Colon (tissue), 2 donors: Measurements from ENCODE around the gene RARRES1.

Experiments used
- FAIRE-seq: peaks from 2 replicates; lab custom pipeline; 2012; peaks lifted over from hg19 to GRCh38; lab: Jason Lieb, UNC
- donor health status: control.
- donor health status: control.

RARRES1 gene

DNA sequence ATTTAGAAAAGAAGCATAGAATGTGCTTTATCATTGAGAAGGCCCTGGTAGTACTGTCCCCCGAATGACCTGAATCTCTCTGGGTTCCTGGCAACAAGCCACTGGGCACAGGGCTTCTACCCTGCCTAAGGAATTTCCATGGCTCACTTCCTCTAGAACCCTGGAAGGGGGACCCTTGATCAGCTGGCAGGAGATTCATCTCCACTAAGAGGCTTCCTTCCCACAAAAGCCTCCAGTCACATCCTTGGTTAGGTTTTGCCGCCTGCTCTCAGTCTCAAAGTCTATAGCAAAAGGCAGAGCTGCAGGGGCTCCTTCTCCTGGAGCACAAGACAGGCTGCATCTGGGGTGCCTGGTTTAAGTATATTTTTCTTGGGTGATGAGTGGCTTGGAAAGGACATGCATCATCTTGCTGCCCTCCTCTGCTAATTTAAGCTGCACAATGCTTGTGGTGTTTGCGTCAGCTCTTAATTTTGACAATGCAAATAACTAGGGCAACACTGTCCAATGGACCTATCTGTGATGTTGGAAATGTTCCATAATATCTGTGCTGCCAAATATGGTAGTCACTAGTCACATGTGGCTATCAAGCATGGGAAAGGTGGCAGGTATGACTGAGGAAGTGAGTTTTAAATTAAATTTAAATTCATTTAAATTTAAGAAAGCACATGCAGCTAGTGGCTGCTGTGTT lies 33.4 kb upstream of the RARRES1 start:
- FAIRE-seq, result no peak

DNA sequence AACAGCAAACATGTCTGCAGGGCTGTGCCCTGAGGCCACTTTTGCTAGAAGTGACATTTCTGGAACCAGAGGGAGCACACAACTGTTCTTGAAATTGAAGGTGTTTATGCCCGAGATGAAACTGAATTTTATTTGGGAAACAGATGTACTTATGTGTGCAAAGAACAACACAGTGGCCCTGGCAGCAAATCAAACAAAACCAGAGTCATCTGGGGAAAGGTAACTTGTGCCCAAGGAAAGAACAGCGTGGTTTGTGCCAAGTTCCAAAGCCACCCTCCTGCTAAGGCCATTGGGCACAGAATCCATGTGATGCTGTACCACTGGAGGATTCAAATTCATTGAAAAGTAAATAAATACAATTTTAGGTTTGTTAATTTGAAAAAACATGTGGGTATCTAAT lies 31.2 kb upstream of the RARRES1 start:
- no peak for FAIRE-seq

DNA sequence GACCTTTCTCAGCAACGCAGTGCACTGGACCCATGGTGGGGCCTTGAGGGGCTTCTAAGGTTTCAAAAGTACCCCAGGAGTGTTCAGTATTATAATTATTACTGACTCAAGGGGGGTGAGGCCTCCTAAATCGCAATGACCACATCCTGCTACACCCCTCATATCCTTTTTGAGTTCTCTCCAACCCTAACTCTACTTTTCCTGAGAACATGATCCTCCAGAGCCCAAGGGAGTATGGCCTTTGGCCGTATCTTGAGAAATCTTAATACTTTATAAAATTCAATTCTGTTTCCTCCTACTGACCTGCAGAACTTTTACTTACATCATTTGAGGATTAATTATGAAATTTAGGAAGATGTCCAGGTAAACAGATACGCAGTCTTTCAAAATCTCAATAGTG lies 30.4 kb upstream of the RARRES1 start:
- FAIRE-seq, result no peak

DNA sequence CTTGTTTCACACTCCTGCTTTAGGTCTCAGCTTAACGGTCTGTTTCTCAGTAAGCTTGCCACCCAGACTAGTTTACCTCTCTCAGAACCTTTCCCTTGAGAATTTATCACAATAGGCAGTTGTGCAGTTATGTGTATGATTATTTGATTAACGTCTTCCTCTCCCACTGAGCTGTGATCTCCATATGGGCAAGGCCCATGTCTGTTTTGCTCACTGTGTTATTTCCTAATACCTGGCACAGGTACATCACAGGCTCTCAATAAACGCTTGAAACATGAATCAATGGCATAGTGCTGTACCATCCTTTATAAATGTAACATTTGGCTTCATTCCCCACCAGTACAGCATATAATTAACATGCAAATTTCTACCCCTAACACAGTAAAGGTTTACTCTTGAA lies 29.1 kb upstream of the RARRES1 start:
- no peak for FAIRE-seq

DNA sequence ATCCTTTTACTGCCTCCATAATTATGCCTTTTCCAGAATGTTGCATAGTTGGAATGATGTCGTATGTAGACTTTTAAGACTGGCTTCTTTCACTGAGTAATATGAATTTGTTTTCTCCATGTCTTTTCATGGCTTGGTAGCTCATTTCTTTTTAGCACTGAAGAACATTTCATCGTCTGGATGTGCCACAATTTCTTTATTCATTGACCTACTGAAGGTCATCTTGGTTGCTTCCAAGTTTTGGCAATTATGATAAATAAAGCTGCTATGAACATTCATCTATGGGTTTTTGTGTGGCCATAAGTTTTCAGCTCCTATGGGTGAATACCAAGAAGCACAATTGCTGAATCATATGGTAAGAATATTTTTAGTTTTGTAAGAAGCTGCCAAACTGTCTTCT lies 23.2 kb upstream of the RARRES1 start:
- FAIRE-seq, result no peak

DNA sequence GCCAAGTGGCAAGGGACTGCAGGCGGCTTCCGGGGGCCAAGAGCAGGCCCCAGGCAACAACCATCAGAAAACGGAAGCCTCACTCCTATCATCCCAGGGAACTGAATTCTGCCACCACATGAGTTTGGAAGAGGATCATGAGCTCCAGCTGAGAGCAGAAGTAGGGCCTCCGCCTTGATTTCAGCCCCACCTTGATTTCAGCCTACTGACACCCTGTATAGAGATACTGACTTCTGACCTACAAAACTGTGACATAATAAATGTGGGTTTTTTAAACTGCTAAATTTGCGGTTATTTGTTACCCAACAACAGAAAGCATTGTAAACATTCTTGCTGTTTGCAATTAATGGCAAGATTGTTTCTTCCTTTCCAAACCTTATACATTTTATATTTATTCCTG lies 21.6 kb upstream of the RARRES1 start:
- no peak for FAIRE-seq

DNA sequence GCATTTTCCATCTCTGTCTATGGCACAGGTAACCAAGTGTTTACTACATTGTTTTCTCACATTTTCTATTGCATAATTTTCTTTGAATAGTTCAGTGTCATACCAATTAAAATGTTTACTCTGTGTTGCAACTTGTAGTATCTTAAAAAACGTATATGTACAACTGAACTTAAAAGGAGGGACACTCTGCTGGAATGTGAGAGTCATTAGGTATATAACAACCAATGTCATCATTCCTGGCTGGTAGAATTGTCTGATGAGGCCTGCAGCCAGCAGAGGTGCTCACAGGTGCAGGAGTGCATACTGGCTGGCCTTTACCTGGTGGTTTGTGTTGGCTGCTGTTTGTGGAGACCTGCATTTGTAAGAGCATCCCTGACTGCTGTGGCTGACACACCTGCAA lies 19.1 kb upstream of the RARRES1 start:
- no peak for FAIRE-seq

DNA sequence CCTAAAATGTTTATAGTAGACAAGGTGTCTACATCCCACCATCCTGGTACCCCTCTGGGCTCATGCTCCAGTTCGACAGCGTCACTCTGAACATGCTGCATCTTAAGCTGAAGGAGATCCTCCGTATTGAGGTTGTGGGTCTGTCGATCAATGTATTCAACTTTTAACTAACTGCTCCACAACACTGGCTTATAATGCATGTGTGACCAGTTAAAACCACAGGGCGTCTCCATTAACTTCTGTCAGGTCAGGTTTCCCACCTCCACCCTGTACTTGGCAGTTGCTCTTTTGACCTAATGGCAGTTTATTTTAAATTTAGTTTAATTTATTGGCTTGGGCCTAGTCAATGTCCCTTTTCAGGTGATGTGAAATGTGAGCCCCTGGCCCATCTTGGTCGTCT lies 17.8 kb upstream of the RARRES1 start:
- no peak for FAIRE-seq

DNA sequence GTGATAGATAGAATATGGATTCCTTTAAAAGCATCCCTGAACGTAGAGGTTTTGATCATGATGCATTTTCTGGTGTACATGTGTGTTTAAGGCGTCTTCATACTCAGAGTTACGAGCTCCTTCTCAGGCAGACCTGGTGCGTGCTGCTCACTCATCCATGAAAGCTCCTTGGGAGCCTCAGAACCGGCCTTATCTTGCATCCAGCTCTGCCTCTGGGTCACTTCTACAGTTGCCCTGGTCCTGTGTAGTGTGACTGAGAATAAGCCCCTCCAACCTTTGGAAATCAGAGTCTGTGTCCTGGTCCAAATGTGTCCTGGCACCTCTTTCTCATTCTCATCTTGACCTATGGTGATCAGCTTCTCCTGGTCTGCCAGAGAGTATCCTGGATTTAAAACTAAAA lies 17.3 kb upstream of the RARRES1 start:
- no peak for FAIRE-seq

DNA sequence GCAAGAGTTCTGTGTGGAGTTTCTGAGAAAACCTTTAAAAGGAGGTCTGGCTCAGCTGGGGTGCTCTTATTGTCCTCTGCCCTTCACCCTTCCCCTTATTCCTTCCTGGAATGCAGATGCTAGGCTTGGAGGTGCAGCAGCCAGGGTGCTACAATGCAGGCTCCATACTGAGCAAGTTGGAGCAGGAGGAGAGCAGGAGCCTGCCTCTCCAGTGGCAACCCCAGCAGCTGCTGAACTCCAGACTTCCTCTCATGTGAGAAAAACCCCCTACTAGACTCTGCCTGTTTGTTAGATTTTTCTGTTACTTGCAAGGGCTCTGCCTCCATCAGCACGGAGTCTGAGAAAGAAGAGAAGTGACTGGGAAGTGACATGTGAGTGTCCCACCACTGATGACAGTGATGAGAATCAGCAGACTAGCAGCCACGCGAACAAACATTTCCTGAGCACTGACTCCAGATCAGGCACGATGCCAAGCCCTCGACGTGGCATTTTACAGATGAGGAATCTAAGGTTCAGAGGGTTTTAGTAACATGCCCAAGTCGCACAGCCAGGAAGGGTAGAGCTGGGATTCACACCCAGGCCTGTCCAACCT lies 16.1 kb upstream of the RARRES1 start:
- no peak for FAIRE-seq

DNA sequence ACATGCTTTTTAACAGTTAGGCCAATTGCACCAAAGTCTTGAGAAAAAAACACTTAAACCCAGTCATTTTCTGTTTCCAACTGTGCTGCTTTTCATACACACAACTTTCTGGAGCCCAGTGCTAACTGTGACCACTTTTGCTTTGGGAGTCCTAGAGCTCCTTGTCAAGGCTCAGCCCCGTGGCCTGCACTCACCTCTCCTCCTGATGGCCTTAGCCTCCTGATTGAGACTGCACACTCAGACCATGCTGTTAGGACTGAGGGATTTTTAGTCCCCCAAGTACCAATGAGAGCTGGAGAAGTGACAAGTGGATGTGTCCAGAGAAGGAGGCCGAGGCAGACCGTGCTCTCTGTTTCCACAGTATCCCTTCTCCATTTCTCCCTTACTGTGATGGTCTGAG lies 15.2 kb upstream of the RARRES1 start:
- no peak for FAIRE-seq

DNA sequence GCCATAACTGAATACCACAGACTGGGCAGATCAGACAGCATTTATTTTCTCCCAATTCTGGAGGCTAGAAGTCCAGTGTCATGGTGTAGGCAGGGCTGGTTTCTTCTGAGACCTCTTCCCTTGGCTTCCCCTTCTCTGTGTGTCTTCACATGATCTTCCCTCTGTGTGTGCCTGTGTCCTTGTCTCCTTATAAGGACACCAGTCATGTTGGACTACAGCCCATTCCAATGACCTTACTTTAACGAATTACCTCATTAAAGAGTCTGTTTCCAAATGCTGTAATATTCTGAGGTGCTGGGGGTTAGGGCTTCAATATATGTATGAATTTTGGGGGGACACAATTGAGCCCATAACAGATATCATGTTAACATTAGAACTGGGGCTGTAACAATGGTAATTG lies 13.3 kb upstream of the RARRES1 start:
- FAIRE-seq, result no peak

DNA sequence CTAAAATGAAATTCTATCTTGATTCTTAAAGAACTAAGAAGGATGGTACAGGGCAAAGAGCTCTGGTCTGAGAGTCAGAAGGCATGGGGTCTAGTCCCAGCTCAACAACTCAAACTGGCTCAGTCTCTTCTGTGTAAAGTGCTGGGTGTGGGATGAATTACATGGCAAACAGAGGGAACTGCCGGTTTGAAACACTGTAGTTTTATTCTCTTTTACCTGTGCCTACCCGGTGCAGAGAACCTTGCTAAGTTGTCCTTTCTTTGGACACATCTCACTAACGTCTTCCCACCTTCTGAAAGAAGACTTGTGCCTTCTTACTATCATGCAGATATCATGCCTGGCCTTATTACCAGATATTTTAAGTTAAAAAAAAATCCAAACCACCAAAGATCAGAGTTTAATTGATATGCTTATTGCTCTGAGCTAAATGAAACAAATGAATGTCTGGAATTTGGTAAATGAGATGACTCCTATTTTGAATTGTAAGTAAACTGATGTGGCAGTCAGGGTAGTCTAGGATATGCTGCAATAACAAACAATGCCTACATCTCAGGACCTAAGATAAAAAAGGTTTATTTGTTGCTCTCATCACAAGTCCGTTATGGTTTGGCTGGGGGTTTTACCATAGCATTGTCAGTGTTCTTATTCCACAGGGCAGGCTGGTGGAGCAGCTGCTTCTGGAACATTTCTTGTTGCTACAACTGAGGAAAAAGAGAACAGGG lies 12.5 kb upstream of the RARRES1 start:
- no peak for FAIRE-seq

DNA sequence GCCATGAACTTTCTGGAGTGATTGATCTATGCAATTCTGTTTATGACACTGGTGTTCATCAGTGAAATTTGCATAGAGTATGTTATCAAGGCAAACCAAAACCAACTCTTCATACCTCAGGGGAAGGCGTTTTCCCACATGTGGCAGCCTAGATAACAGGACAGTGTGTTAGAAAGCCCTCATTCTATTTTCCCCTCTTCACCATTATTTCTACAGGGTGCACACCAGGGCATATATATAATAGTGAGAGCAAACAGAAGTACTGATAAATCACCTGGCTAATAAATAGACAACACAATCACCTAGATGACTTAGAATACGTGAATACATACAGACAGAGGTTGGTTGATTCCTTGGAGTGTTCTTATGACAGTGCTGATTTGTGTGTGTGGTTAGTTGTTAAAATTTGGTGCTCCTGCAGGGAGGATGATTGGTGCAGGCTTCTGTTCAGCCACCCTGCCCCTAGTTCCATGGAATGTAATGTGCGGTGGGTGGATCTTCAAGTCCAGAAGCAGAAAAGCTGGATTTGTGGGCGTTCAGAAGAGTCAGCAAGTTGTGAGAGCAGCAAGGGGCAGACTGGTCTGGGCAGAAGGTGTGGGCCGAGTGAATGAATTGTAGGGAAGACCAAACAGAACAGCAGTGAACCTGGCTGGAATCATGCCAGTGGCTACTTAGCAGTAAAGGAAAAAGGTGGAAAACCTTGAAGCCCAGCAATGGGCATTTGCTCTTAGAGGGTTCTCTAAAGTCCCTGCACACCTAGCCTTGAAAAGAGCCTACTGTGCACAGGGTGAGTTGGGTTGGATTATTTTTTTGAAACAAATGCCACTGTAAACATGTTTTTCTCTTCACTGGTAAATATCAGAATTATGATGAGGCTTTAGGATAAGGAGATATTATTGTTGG lies 11.7 kb upstream of the RARRES1 start:
- no peak for FAIRE-seq

DNA sequence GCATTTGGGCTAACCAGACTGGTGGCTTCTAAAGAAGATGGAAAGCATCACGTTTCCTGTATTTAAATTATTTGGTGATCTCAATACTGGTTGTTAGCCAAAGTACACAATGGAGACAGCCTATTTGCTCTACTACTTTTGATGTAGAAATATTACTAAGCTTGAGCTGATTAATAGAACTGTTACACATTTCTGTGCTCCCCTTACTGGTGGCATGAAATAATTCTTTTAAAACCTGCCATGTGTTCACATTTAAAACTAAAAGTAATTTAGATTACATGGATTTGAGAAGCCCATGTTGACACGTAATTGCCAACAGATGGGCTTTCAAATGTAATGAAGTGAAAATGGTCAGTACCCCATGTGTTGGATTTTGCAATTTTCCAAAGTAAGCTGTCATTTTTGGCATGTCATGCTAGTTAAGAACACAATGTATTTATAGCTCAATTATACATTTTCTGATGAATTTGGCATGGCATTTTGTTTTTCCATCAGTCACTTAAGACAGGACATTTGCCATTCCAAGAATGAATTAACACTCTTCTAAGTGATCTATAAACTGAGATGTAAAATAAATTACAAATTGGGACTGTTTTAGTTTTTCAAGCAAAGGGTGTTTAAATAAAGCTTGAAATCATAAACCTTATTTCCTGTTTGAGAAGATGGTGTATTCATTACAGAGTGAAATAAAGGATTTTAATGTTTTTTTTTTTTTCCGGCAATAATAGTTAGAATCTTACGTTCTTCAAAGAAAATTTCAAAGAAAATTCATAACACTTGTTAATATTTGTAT lies 10.8 kb upstream of the RARRES1 start:
- FAIRE-seq, result no peak

DNA sequence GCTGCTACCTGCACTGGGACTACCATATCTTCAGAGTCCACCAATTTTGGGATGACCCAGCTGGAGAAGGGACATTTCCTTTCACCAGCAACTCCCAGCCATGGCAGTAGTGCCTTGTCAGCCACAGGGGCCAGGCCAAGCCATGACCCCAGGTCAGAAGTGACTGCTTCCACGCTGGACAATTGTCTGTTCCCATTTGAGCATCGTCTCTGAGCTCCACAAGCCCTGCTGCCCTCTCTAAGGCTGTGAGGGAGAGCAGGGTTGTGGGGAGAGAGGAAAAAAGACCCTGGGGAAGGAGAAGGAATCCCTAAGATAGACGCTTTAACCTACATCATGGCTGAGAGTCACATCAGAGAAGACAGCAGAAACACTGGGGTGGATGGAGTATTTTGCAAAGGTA lies 7.4 kb upstream of the RARRES1 start:
- FAIRE-seq, result no peak

DNA sequence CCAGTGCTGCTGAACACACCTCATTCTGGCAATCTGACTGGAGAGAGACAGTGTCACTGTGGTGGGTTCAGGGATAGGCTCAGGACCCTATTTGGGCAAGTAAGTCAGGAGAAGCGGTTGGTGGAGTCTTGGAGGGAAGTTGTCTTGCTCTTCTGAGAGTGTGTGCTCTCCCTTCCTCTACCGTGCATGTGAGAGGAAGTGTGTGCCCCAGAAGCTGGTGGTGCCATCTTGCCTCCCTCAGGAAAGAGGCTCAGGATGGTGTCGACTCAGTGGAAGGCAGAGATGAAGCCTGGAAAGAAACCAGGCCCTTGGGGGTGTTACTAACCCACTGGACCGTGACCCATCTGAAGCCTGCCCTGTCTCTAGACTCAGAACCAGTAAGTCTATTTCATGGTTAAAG lies 6.8 kb upstream of the RARRES1 start:
- no peak for FAIRE-seq

DNA sequence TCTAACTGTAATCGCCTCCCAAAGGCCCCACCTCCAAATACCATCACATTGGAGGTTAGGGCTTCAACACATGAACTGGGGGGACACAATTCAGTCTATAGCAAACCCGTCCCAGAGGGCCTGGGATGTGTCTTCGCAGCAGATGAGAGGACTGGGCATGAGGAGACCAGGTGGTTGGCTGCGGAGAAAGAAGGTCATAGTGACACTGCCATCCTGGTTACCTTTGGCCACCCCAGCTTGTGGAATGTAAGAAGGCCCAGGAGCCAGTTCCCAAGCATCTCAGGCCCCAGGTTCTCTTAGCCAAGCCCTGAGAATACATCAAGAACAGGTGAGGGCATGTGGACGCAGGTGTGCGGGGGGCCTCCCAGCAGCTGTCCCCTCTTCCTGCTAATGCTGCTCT lies 6.4 kb upstream of the RARRES1 start:
- FAIRE-seq, result no peak

DNA sequence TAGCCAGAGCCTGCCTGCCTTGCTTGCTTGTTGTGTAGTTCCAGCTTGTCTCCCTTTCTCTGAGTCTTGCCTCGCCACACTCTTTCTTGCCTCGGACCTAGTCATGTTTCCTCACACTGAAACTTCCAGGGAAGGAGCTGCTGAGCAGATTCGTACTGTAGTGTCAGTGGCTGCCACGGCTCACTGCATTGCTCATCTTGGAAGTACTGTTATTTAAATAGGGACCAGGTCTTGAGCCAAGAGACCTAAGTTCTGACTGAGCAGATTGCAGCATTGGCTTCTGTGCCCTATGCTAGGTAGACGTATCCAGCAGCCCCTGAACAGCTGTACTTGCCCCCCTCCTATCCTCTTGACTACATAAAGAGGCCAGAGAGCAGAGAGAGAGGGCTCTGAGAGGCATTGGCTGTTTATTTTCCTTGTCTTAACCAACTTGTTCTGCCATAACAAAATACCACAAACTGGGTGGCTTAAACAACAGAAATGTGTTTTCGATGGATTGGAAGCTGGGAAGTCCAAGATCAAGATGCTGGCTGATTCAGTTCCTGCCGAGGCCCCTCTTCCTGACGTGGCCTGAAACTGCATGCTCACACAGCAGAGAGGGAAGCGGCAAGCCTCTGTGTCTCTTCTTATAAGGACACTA lies 5.8 kb upstream of the RARRES1 start:
- no peak for FAIRE-seq

DNA sequence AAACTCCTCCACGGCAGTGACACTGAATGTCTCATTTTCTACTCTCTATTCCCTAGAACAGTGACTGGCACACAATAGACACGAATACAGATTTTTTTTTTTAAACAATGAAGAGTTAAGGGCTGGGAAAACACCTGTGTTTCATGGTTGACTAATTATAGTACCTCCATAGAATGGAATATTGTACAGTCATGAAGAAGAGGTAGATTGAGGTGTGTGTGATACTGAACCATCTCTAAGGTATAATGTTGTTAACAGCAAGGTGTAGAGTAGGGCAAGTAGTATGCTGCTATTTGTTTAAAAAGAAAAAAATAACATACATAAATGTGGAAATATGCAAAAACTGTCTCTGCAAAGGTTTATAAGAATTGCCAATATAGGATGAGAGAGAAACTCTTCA lies 5.2 kb upstream of the RARRES1 start:
- no peak for FAIRE-seq

DNA sequence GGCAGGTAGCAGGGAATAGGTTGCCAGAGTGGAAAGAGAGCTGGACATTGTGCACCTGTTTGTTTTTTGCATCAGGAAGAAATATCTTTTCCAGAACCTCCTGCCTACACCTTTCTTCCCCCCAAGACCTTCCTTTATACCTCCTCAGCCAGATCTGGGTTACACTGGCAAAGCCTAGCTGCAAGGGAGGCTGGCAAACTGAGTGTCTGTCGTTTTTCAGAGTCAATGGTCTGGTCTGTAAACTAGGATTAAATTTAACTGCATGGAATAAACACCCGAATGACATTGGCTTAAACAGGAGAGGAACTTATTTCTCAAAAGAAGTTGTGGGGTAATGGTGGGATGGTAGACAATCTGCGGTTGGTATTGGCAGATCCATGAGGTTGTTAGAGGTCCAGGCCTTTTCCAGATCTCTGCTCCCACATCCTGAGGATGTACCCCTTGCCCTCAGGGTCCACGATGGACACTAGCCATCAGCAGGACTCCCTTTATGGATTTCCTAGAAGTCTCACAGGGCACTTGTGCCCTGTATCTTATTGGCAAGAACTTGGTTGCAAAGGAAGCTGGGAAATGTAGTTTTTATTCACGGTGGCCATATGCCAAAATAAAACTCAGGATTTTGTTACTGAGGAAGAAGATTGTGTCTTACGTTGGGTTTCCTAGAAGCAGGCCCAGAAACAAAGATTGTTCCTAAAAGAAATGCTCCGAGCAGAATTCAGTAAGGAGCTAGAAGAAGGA lies 3.2 kb upstream of the RARRES1 start:
- FAIRE-seq, result no peak
